Astrocyte (in vitro differentiated cells and primary cell): ENCODE data around the gene UBTD1.

Source experiments
- EZH2 ChIP-seq: IDR thresholded peaks from 2 replicates; pipeline ENCODE4 v1.6.1; 2012; ENCODE audit warnings: mild to moderate bottlenecking, low read length, inconsistent platforms; ENCODE audit not compliant: insufficient read depth
- TF ChIP-seq, protein P1 (sequence below): IDR thresholded peaks from 2 replicates; pipeline ENCODE4 v1.5.1; 2011; ENCODE audit warnings: low read depth, mild to moderate bottlenecking, inconsistent platforms, low read length, moderate library complexity; ENCODE audit not compliant: insufficient read depth

DNA sequence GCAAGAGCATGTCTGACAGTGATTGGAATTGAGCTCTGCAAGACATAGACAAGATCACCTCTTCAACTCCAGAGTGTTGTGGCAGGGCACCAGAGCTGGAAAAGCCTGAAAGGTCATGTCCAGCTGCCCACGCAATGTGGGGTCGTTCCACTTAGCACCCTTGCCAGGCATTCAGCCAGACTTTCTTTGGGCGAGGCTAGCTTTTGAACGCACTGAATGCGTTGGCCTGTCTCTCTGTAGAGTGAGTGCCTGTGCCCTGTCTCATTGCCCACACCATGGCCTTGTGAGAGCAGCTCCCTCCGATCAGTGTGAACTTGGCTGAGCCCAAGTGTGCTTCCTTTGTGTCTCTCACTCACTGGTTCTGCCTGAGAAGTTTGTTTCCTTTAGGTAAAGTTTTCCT is 23.3 kb downstream of the UBTD1 start:
- TF ChIP-seq, protein P1, sequence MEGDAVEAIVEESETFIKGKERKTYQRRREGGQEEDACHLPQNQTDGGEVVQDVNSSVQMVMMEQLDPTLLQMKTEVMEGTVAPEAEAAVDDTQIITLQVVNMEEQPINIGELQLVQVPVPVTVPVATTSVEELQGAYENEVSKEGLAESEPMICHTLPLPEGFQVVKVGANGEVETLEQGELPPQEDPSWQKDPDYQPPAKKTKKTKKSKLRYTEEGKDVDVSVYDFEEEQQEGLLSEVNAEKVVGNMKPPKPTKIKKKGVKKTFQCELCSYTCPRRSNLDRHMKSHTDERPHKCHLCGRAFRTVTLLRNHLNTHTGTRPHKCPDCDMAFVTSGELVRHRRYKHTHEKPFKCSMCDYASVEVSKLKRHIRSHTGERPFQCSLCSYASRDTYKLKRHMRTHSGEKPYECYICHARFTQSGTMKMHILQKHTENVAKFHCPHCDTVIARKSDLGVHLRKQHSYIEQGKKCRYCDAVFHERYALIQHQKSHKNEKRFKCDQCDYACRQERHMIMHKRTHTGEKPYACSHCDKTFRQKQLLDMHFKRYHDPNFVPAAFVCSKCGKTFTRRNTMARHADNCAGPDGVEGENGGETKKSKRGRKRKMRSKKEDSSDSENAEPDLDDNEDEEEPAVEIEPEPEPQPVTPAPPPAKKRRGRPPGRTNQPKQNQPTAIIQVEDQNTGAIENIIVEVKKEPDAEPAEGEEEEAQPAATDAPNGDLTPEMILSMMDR = no peak
- TF ChIP-seq EZH2 = no peak
